ENCODE results near the gene FRMD4A. TPM values are rescaled to one million over a fixed set of nuclear protein-coding genes. Genes with fewer than 3 reads are reported as not detected.

Gene FRMD4A
- total RNA-seq, 2 donors from 2014 or later = 22.3 to 22.4 TPM

GRCh38 chr10:14158575-14158974, 172.1 kb downstream of the FRMD4A start:
- Mint-ChIP-seq H3K36me3 (ENCODE audit: low read depth) (no peaks in the 10 kb centered on the region), H3K27me3 (ENCODE audit: insufficient read depth) (peaks cover 8% of the 10 kb centered on the region)

GRCh38 chr10:14156104-14156503, 174.6 kb downstream of the FRMD4A start:
- H3K4me3 Mint-ChIP-seq = no peak overlapping the region
- no peak overlapping the region for H3K27ac Mint-ChIP-seq
- Histone ChIP-seq H3K36me3 (ENCODE audit: control insufficient read depth, insufficient read depth, low read length) (no peaks in the 10 kb centered on the region), H3K9ac (ENCODE audit: extremely low read depth, low read length, poor library complexity, severe bottlenecking) (no peak overlapping the region), H3K27me3 (ENCODE audit: control insufficient read depth, insufficient read depth, low read length, poor library complexity, severe bottlenecking) (no peaks in the 10 kb centered on the region), H3K27ac (ENCODE audit: low read depth, low read length) (no peak overlapping the region), H3K9me3 (ENCODE audit: control insufficient read depth, low read length) (no peaks in the 10 kb centered on the region), H3K4me3 (ENCODE audit: low read length) (no peak overlapping the region), H3K4me1 (ENCODE audit: control insufficient read depth, insufficient read depth, low read length) (no peaks in the 10 kb centered on the region)
- no peaks in the 10 kb centered on the region for H3K4me1 Mint-ChIP-seq
- no peak for DNase-seq
- 89 to 91% methylated on average over 2 to 5 of the region's 5 CpGs for WGBS, 2 experiments (ENCODE audit: insufficient coverage in 1 of 2, insufficient read length in 1 of 2)
- H3K9me3 Mint-ChIP-seq = no peaks in the 10 kb centered on the region
- H3K27me3 Mint-ChIP-seq (ENCODE audit: insufficient read depth) = peaks cover 8% of the 10 kb centered on the region
- H3K36me3 Mint-ChIP-seq (ENCODE audit: low read depth) = no peaks in the 10 kb centered on the region
- no peak for TF ChIP-seq CTCF (conservative IDR thresholded peaks at IDR 0.05)

More at GRCh38 chr10:14158575-14158974, 172.1 kb downstream of the FRMD4A start:
- H3K36me3 ChIP-seq (ENCODE audit: control insufficient read depth, insufficient read depth, low read length) = no peaks in the 10 kb centered on the region
- no peak overlapping the region for H3K9ac ChIP-seq (ENCODE audit: extremely low read depth, low read length, poor library complexity, severe bottlenecking)
- H3K4me1 ChIP-seq (ENCODE audit: control insufficient read depth, insufficient read depth, low read length) = no peaks in the 10 kb centered on the region
- TF ChIP-seq CTCF (conservative IDR thresholded peaks at IDR 0.05) = no peak
- no peak overlapping the region for H3K27ac Mint-ChIP-seq
- H3K4me1 Mint-ChIP-seq = peaks cover 4% of the 10 kb centered on the region
- no peak overlapping the region for H3K27ac ChIP-seq (ENCODE audit: low read depth, low read length)
- H3K4me3 Mint-ChIP-seq = no peak overlapping the region
- no peaks in the 10 kb centered on the region for H3K9me3 Mint-ChIP-seq
- no peaks in the 10 kb centered on the region for H3K27me3 ChIP-seq (ENCODE audit: control insufficient read depth, insufficient read depth, low read length, poor library complexity, severe bottlenecking)
- DNase-seq = no peak
- H3K9me3 ChIP-seq (ENCODE audit: control insufficient read depth, low read length) = no peaks in the 10 kb centered on the region
- H3K4me3 ChIP-seq (ENCODE audit: low read length) = no peak overlapping the region

GRCh38 chr10:14153570-14154055, 177.1 kb downstream of the FRMD4A start:
- H3K4me3 ChIP-seq (ENCODE audit: low read length) = no peak overlapping the region
- no peaks in the 10 kb centered on the region for H3K36me3 Mint-ChIP-seq (ENCODE audit: low read depth)
- no peak for TF ChIP-seq CTCF (conservative IDR thresholded peaks at IDR 0.05)
- H3K9me3 ChIP-seq (ENCODE audit: control insufficient read depth, low read length) = no peaks in the 10 kb centered on the region
- peaks cover 6% of the 10 kb centered on the region for H3K27me3 Mint-ChIP-seq (ENCODE audit: insufficient read depth)
- no peaks in the 10 kb centered on the region for H3K4me1 Mint-ChIP-seq
- 85 to 88% methylated on average over 13 to 17 of the region's 17 CpGs for WGBS, 2 experiments (ENCODE audit: insufficient coverage in 1 of 2, insufficient read length in 1 of 2)
- H3K9ac ChIP-seq (ENCODE audit: extremely low read depth, low read length, poor library complexity, severe bottlenecking) = no peak overlapping the region
- no peak overlapping the region for H3K27ac Mint-ChIP-seq
- no peaks in the 10 kb centered on the region for H3K4me1 ChIP-seq (ENCODE audit: control insufficient read depth, insufficient read depth, low read length)
- no peak overlapping the region for H3K4me3 Mint-ChIP-seq
- DNase-seq = peak; percentile 68
- no peaks in the 10 kb centered on the region for H3K9me3 Mint-ChIP-seq
- H3K27me3 ChIP-seq (ENCODE audit: control insufficient read depth, insufficient read depth, low read length, poor library complexity, severe bottlenecking) = no peaks in the 10 kb centered on the region
- no peaks in the 10 kb centered on the region for H3K36me3 ChIP-seq (ENCODE audit: control insufficient read depth, insufficient read depth, low read length)
- H3K27ac ChIP-seq (ENCODE audit: low read depth, low read length) = no peak overlapping the region

All from endodermal cell (in vitro differentiated cells).